ENCODE measurements around the gene ZCCHC14.
"Not testable (repeated sequence)": the region's sequence is repeated elsewhere in the genome, so short reads cannot be mapped to it uniquely, and the experiment has no call there.

ZCCHC14 gene

GRCh38 chr16:87523605-87524004 lies 30.8 kb upstream of the ZCCHC14 start:
- DNase-seq = not testable (repeated sequence)

GRCh38 chr16:87521764-87522163 lies 28.9 kb upstream of the ZCCHC14 start:
- not testable (repeated sequence) for DNase-seq

DNA sequence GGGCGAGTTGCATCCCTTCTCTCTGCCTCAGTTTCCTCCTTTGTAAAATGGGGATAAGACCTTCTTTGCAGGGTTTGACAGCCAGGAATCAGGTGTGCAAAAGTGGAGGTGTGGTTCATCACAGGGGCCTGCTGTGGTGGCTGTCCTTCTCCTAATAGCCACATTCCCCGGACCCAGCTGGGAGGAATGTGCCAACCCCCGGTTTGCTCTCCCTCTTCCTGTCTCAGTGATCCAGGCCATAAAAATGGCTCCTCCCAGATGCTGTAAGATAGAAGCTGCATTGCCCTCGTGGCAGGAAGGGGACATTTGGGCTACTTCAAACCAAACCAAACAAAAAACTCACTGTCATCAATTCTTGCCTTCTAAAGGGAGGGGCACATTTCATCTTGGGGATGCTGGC lies 26.3 kb upstream of the ZCCHC14 start:
- DNase-seq = not testable (repeated sequence)

- DNase-seq = not testable (repeated sequence)
Observed at GRCh38 chr16:87518430-87519051, 25.7 kb upstream of the ZCCHC14 start.

DNA sequence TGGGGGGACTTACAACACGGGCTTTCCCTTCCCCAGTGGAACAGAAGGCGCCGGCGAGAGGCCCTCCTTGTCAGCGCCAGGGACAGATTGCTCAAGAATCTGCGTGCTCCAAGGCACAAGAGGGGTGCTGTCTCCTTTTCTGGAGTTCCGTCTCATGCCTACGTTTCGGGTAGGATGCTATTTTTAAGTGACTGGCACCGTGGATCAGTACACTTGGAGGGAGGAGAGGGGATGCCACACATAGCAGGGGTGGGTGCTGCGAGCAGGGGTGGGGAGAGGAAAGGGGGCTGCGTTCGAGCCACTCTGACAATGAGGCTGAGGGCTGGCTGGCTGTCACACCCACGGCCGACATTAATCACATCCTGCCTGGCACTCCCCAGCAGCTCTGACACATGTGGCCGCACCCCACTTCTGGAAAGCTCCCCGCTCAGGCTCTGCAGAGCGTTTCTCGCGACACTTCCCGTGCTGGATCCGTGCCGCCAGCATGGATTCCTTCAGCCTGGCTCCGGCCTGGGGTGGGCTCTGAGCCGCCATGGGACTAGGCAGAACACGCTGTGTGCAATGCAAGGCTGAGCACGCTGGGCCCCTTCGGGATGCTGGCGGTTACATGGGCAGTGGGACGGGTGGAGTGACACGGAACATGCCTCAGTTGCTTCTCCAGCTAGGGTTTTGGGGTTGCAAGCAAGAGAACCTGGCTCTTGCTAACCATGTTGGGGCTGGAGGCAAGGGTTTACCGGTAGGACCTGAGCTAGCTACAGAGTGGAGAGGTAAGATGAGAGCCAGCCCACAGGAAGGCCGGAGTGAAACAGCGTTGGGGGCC lies 25.0 kb upstream of the ZCCHC14 start:
- DNase-seq = not testable (repeated sequence)

GRCh38 chr16:87516361-87516760 lies 23.5 kb upstream of the ZCCHC14 start:
- no peak for DNase-seq

DNA sequence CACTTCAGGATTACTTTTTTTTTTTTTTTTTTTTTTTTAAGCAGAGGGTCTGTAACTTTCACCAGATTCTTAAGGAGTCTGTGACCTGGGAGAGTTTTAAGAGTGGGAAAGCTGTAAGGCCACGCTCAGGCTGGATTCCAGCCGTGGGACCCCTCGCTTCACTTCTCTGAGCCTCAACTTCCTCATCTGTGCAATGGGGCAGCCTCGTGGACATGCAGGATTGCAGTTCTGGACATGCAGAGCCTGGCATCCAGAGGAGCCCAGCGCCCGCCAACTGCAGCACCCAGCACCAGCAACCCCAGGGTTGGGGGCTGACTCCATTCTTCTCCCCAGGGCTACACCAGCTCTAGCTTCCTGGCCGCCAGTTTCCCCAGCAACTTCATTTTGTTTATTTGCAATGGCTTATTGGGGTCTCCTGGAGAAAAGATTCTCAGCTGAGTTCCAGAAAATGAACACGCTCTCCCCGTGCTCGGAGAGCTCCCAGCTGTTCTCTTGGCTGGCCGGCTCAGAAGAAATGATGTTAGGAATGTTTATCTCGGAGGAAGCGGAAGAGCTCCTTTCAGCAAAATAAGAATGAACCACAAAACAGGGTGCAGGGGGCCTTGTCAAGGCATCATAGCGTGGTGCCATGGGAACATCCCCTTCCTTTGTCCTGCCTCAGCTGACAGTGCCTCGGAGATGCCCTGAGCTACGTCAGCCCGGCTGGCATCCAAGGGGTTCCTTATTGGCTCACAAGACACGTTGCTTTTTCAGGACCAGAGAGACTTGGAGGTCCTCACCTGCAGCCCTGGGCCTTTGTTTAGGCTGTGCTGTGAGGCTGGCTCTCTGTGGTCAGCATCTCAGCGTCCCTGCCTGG lies 22.9 kb upstream of the ZCCHC14 start:
- no peak for DNase-seq

DNA sequence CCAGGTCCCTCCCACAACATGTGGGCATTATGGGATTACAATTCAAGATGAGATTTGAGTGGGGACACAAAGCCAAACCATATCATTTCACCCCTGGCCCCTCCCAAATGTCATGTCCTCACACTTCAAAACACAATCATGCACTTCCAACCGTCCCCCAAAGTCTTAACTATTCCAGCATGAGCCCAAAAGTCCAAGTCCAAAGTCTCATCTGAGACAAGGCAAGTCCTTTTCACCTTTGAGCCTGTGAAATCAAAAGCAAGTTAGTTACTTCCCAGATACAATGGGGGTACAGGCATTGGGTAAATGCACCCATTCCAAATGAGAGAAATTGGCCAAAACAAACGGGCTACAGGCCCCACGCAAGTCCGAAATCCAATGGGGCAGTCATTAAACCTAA lies 17.0 kb upstream of the ZCCHC14 start:
- DNase-seq = not testable (repeated sequence)

GRCh38 chr16:87507351-87508069 lies 14.7 kb upstream of the ZCCHC14 start:
- no peak for DNase-seq

- no peak for DNase-seq
Observed at GRCh38 chr16:87506423-87507350, 13.9 kb upstream of the ZCCHC14 start.

DNA sequence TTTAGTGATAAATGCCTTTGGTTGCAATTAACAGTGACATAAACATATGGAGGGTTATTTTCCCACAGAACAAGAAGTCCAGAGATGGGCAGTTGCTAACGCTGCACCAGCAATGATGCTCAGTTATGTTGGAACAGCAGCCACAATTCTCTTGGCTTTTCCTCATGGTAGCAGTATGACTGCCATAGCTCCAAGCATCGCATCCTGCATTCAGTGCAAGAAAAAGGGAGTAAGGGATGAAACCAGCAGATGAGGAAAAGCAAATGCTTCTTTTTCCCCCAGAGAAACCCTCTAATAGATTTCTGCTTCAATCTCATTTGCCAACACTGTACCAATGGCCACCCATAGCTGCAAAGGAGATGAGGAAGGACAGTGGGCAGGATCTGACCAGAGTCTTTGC lies 13.0 kb upstream of the ZCCHC14 start:
- no peak for DNase-seq

DNA sequence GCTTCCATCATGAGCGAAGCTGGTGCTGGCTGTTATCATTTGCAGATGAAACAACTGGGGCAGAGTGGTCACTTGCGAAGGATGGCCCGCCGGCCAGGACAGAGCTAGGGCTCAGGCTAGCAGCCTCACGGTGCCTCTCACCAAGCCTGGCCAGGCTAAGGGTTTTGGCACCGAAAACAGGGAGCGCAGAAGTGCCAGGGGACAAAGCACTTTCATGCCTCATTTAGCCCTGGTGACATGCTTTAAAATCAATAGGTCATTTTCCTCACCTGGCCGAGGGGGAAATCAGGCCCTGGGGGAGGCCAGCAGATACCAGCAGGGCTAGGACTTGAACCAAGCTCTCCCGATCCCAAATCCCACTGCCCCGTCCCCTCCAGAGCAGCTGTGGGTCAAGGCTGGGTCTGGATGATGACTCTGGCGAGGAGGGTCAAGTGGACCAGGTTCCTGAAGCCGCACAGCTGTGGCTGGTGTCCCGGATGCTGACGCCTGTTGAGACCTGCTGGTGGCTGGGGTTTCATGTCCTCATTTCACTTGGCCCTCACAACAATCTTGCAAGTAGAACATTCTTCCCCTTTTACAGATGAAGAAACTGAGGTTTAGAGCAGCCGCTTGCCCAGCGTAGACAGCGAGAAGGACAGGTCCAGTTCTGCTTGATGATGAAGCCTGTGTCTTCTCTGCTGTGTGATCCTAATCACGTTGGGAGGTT lies 10.6 kb upstream of the ZCCHC14 start:
- DNase-seq = not testable (repeated sequence)

- no peak for DNase-seq
Observed at GRCh38 chr16:87502308-87502969, 9.6 kb upstream of the ZCCHC14 start.

DNA sequence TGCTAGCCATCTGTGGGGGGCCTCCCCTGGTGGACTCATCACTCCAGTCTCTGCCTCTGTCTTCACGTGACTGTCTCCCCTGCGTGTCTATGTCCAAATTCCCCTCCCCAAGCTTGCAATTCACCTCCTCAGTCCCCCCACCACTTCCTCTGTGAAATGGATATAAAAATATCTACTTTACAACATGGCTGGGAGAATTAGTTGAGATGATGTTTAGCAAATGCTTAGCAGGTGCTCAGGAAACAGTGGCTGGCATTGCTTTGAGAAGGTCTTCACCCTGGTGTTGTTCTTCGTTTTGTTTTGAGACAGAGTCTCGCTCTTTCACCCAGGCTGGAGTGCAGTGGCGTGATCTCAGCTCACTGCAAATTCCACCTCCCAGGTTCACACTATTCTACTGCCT lies 8.3 kb upstream of the ZCCHC14 start:
- no peak for DNase-seq

DNA sequence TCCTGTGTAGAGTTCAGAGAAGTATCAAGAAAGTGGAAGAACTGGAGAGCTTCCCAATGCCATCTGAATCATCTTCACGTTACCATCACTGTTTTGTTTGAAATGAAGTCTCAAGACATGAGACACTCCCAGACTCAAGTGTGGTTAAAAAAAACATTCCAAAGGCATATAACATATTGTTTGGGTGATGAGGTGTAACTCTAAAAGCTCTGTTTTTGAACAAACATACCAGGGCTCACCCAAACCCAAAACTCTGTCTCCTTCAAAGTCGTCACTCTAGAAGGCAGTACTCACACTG lies 6.3 kb upstream of the ZCCHC14 start:
- no peak for DNase-seq

DNA sequence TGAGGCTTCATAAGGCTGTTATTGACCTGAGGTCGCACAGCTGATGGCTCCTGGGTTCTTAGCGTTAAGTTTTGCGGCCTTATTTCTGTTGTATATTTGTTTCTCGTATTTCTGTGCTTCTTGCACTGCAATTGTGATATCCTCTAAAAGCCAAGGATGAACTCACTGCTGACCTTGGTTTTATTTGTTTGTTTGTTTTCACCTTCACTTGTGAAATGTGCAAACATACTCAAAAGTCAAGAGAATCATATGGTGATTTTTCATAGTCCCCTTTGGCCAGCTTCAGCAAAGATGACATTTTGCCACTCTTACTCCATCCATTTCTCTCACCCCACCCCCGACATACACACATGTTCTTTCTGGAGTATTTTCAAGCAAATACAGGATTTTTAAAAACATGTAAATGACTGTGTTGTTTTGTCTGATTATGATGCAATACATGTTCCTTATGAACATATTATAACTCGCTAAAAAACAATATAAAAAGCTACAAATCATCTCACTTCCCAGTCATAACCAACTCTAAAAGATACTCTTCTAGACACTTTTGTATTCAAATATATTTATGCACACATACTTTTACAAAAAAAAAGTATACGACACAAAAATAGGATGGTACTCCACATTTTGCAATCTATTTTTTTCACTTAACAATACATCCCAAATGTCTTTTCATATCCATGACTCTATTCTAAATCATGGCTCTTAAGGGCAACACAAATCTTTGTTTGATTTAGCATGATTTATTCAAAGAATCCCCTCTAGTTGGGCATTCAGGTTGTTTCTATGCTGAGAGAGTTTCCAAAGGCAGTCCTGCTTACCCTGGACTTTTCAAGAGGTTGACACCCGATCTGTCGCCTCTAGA lies 5.7 kb upstream of the ZCCHC14 start:
- DNase-seq = no peak

GRCh38 chr16:87497767-87498290 lies 5.0 kb upstream of the ZCCHC14 start:
- DNase-seq = not testable (repeated sequence)

- not testable (repeated sequence) for DNase-seq
Observed at GRCh38 chr16:87497023-87497766, 4.4 kb upstream of the ZCCHC14 start.

GRCh38 chr16:87496447-87496801 lies 3.6 kb upstream of the ZCCHC14 start:
- DNase-seq = no peak
